ENCODE measurements around the gene RNF126.

The RNF126 gene

GRCh38 chr19:679418-680286 lies 16.6 kb upstream of the RNF126 start:
- TF ChIP-seq CEBPB (IDR thresholded peaks at IDR 0.05) = no peak
- TF ChIP-seq REST (IDR thresholded peaks at IDR 0.05; ENCODE audit: low read depth) = no peak
- peak; percentile 70 for TF ChIP-seq ZBTB7A (IDR thresholded peaks at IDR 0.05; ENCODE audit: low read depth)

- TF ChIP-seq ZBTB7A (IDR thresholded peaks at IDR 0.05; ENCODE audit: low read depth) = no peak
- no peak for TF ChIP-seq TCF12 (IDR thresholded peaks at IDR 0.05; ENCODE audit: low read depth)
- TF ChIP-seq CREB1 (IDR thresholded peaks at IDR 0.05; ENCODE audit: low read depth) = no peak
- TF ChIP-seq CEBPB (IDR thresholded peaks at IDR 0.05) = no peak
- no peak for TF ChIP-seq NFIC (IDR thresholded peaks at IDR 0.05)
- TF ChIP-seq EP300 (IDR thresholded peaks at IDR 0.05; ENCODE audit: borderline replicate concordance) = no peak
- no peak for TF ChIP-seq RAD21 (IDR thresholded peaks at IDR 0.05; ENCODE audit: low read depth)
- TF ChIP-seq TAF1 (IDR thresholded peaks at IDR 0.05; ENCODE audit: low read depth) = no peak
- TF ChIP-seq TEAD4 (IDR thresholded peaks at IDR 0.05) = no peak
- no peak for TF ChIP-seq EGR1 (IDR thresholded peaks at IDR 0.05)
- no peak for TF ChIP-seq MAX (IDR thresholded peaks at IDR 0.05)
- TF ChIP-seq REST (IDR thresholded peaks at IDR 0.05; ENCODE audit: low read depth) = no peak
- TF ChIP-seq FOXM1 (IDR thresholded peaks at IDR 0.05; ENCODE audit: borderline replicate concordance, low read depth) = no peak
- no peak for TF ChIP-seq YY1 (IDR thresholded peaks at IDR 0.05; ENCODE audit: low read depth)
- no peak for TF ChIP-seq USF1 (IDR thresholded peaks at IDR 0.05)
Observed at GRCh38 chr19:678791-679388, 15.9 kb upstream of the RNF126 start.

GRCh38 chr19:677601-678436 lies 14.8 kb upstream of the RNF126 start:
- TF ChIP-seq YY1 (IDR thresholded peaks at IDR 0.05; ENCODE audit: low read depth) = no peak
- TF ChIP-seq MAX (IDR thresholded peaks at IDR 0.05) = peak; percentile 4; the same call in 1 of the 2 replicates

- TF ChIP-seq EP300 (IDR thresholded peaks at IDR 0.05; ENCODE audit: borderline replicate concordance) = peak; percentile 43
- TF ChIP-seq NFIC (IDR thresholded peaks at IDR 0.05) = peak; percentile 40; the same call in 1 of the 2 replicates
- no peak; the same call in 1 of the 2 replicates for TF ChIP-seq CEBPB (IDR thresholded peaks at IDR 0.05)
- TF ChIP-seq MAX (IDR thresholded peaks at IDR 0.05) = peak; percentile 81
- TF ChIP-seq TEAD4 (IDR thresholded peaks at IDR 0.05) = peak; percentile 84
- TF ChIP-seq CREB1 (IDR thresholded peaks at IDR 0.05; ENCODE audit: low read depth) = no peak
- peak; percentile 74 for TF ChIP-seq ZBTB7A (IDR thresholded peaks at IDR 0.05; ENCODE audit: low read depth)
Observed at GRCh38 chr19:677201-677600, 14.2 kb upstream of the RNF126 start.

- peak; percentile 16; the same call in 1 of the 2 replicates for TF ChIP-seq TEAD4 (IDR thresholded peaks at IDR 0.05)
- TF ChIP-seq CEBPB (IDR thresholded peaks at IDR 0.05) = no peak
- no peak for TF ChIP-seq FOXM1 (IDR thresholded peaks at IDR 0.05; ENCODE audit: borderline replicate concordance, low read depth)
- peak; percentile 19; the same call in 1 of the 2 replicates for TF ChIP-seq MAX (IDR thresholded peaks at IDR 0.05)
- TF ChIP-seq USF1 (IDR thresholded peaks at IDR 0.05) = peak; percentile 56; the same call in 1 of the 2 replicates
Observed at GRCh38 chr19:676339-677105, 13.5 kb upstream of the RNF126 start, which contains the start of gene FSTL3. Gene FSTL3, plus strand, starts transcription at chr19:676392. Its CDS starts 32 bp downstream, at chr19:676424.

All from Ishikawa (cell line).